WTC11 (cell line): ENCODE results near the gene GPR65. TPM values are rescaled to one million over a fixed set of nuclear protein-coding genes. Genes with fewer than 3 reads are reported as not detected.

Experiments
- ATAC-seq: fragments of 200-7000 bp; cut with Tn5 transposase; 2 replicates; pipeline ENCODE4 v1.10.0; 2021; ENCODE audit warnings: mild to moderate bottlenecking, moderate library complexity
- CTCF ChIA-PET: fragments of 300-600 bp; sonication (Branson Sonifier 250); formaldehyde crosslinking; loops from one replicate; lab custom pipeline; 2021; ENCODE audit warnings: antibody characterized with exemption; lab: Charles Lee
- POLR2A ChIA-PET: fragments of 350-600 bp; sonication (Branson Sonifier 250); formaldehyde crosslinking; loops from one replicate; lab custom pipeline; 2021; ENCODE audit warnings: antibody characterized with exemption; lab: Charles Lee
- DNase-seq: peaks from one replicate; pipeline ENCODE4 v3.0.0; 2021; ENCODE audit warnings: low spot score
- H3K27ac Mint-ChIP-seq: 2 replicates; pipeline ENCODE4 v1.8.0; 2021; ENCODE audit warnings: mixed read lengths
- H3K27me3 Mint-ChIP-seq: 2 replicates; pipeline ENCODE4 v1.8.0; 2021; ENCODE audit warnings: low read depth, mild to moderate bottlenecking, moderate library complexity, mixed read lengths
- H3K36me3 Mint-ChIP-seq: 2 replicates; pipeline ENCODE4 v1.8.0; 2021; ENCODE audit warnings: mixed read lengths
- H3K4me1 Mint-ChIP-seq: 2 replicates; pipeline ENCODE4 v1.8.0; 2022; ENCODE audit warnings: mixed read lengths
- H3K4me3 Mint-ChIP-seq: 2 replicates; pipeline ENCODE4 v1.8.0; 2021; ENCODE audit warnings: mild to moderate bottlenecking, moderate library complexity, mixed read lengths
- H3K9me3 Mint-ChIP-seq: 2 replicates; pipeline ENCODE4 v1.8.0; 2021; ENCODE audit warnings: mixed read lengths
- ATF1 ChIP-seq: sonication (generic); formaldehyde crosslinking; IDR thresholded peaks from 2 replicates; pipeline ENCODE4 v1.8.1; 2023; ENCODE audit warnings: mild to moderate bottlenecking, moderate library complexity, missing genetic modification reagents
- ELF4 ChIP-seq: sonication (generic); formaldehyde crosslinking; IDR thresholded peaks from 2 replicates; pipeline ENCODE4 v1.8.1; 2022; ENCODE audit warnings: low read depth, mild to moderate bottlenecking, moderate library complexity, missing genetic modification reagents
- ETV6 ChIP-seq: sonication (generic); formaldehyde crosslinking; IDR thresholded peaks from 2 replicates; pipeline ENCODE4 v1.8.1; 2022; ENCODE audit warnings: mild to moderate bottlenecking, missing genetic modification reagents
- FOXJ3 ChIP-seq: sonication (generic); formaldehyde crosslinking; IDR thresholded peaks from 2 replicates; pipeline ENCODE4 v1.9.0; 2021; ENCODE audit warnings: missing genetic modification reagents, mild to moderate bottlenecking, borderline replicate concordance
- GRHL2 ChIP-seq: fragments of 250-450 bp; sonication (Bioruptor Pico); IDR thresholded peaks from 2 replicates; pipeline ENCODE4 v1.8.0; 2022; ENCODE audit warnings: mild to moderate bottlenecking, moderate library complexity; ENCODE audit not compliant: insufficient replicate concordance, severe bottlenecking
- GTF2I ChIP-seq: fragments of 250-450 bp; sonication (Bioruptor Pico); conservative IDR thresholded peaks from 2 replicates; pipeline ENCODE4 v1.4.0; 2021; ENCODE audit warnings: mild to moderate bottlenecking
- IRF2 ChIP-seq: sonication (generic); formaldehyde crosslinking; IDR thresholded peaks from 2 replicates; pipeline ENCODE4 v1.8.0; 2022; ENCODE audit warnings: low read depth, missing genetic modification reagents, borderline replicate concordance
- JAZF1 ChIP-seq: fragments of 250-450 bp; sonication (Bioruptor Pico); IDR thresholded peaks from 2 replicates; pipeline ENCODE4 v1.9.0; 2021; ENCODE audit warnings: moderate library complexity, mild to moderate bottlenecking, inconsistent platforms
- KAT7 ChIP-seq: sonication (generic); formaldehyde crosslinking; IDR thresholded peaks from 2 replicates; pipeline ENCODE4 v1.8.1; 2023; ENCODE audit warnings: missing genetic modification reagents, mild to moderate bottlenecking, borderline replicate concordance
- NFATC4 ChIP-seq: fragments of 250-450 bp; sonication (Bioruptor Pico); IDR thresholded peaks from 2 replicates; pipeline ENCODE4 v1.9.0; 2021; ENCODE audit warnings: mild to moderate bottlenecking
- NFYB ChIP-seq: sonication (generic); formaldehyde crosslinking; conservative IDR thresholded peaks from 2 replicates; pipeline ENCODE4 v1.8.0; 2022; ENCODE audit warnings: low read depth, missing genetic modification reagents
- PRRX2 ChIP-seq: fragments of 250-450 bp; sonication (Bioruptor Pico); IDR thresholded peaks from 2 replicates; pipeline ENCODE4 v1.8.0; 2021; ENCODE audit warnings: mild to moderate bottlenecking
- RELA ChIP-seq: sonication (generic); formaldehyde crosslinking; IDR thresholded peaks from 2 replicates; pipeline ENCODE4 v1.8.1; 2022; ENCODE audit warnings: missing genetic modification reagents, mild to moderate bottlenecking, borderline replicate concordance
- ZNF232 ChIP-seq: sonication (generic); formaldehyde crosslinking; IDR thresholded peaks from 2 replicates; pipeline ENCODE4 v1.8.0; 2022; ENCODE audit warnings: mild to moderate bottlenecking, missing genetic modification reagents
- ZNF423 ChIP-seq: fragments of 250-450 bp; sonication (Bioruptor Pico); IDR thresholded peaks from 2 replicates; pipeline ENCODE4 v2.1.2; 2022; ENCODE audit warnings: mild to moderate bottlenecking, moderate library complexity
- total RNA-seq: library from RNA; stranded (reverse); gene quantifications from 3 replicates; pipeline ENCODE4 v1.2.3, GENCODE V29; 2021
- TF ChIP-seq, protein P1 (sequence below): fragments of 250-450 bp; sonication (Bioruptor Pico); IDR thresholded peaks from 2 replicates; pipeline ENCODE4 v1.8.0; 2021; ENCODE audit warnings: mild to moderate bottlenecking
- TF ChIP-seq, protein P2 (sequence below): sonication (generic); formaldehyde crosslinking; IDR thresholded peaks from 2 replicates; pipeline ENCODE4 v1.8.0; 2022; ENCODE audit warnings: mild to moderate bottlenecking, missing genetic modification reagents
- TF ChIP-seq, protein P3 (sequence below): sonication (generic); formaldehyde crosslinking; IDR thresholded peaks from 2 replicates; pipeline ENCODE4 v1.8.1; 2023; ENCODE audit warnings: mild to moderate bottlenecking, moderate library complexity, missing genetic modification reagents
- TF ChIP-seq, protein P4 (sequence below): sonication (generic); formaldehyde crosslinking; IDR thresholded peaks from 2 replicates; pipeline ENCODE4 v1.8.1; 2023; ENCODE audit warnings: mild to moderate bottlenecking, missing genetic modification reagents, moderate library complexity
- TF ChIP-seq, protein P5 (sequence below): fragments of 250-450 bp; sonication (Bioruptor Pico); IDR thresholded peaks from 2 replicates; pipeline ENCODE4 v1.9.0; 2021; ENCODE audit warnings: mild to moderate bottlenecking, borderline replicate concordance
- TF ChIP-seq, protein P6 (sequence below): sonication (generic); formaldehyde crosslinking; IDR thresholded peaks from 2 replicates; pipeline ENCODE4 v1.8.1; 2023; ENCODE audit warnings: mild to moderate bottlenecking, missing genetic modification reagents, borderline replicate concordance

Gene GPR65
- total RNA-seq, 1 experiment from 2014 or later = not detected

DNA sequence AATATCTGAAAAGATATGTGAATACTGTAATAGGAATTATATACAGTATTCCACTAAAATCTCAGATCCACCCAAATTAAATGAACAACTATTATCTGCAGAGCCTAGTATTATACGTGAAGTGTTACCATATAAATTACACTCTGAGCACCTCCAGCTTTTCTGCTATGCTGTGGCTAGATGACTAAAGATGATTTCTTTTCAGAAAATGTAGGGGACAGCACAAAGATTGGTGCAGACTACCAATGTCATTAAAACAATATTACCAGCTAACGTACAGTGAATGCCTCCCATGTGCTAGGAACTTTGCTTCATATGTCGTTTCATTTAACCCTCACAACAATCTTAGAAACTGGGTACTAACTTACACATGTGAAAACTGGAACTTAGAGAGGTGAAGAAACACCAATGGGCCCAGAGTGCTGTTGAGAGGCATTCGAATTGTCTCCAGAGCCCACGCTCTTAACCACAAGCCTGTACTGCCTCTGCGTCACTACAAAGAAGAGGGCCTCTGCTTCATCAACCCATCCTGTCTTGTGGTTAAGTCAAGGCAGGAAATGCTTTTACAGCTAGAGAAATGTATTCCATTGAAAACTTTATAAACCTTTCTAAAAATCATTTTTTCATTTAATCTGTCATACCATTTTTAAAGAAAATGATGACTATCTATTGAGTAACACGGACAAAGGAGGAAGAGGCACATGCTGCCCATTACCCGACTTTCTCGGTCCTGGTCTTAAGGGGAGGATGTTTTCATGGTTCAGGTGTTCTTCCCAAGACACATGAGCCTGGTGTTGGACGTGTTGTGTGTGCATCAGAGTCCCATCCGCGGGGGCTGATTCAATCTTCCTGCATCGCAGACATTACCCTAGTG, 1.3 kb downstream of the GPR65 start:
- H3K36me3 Mint-ChIP-seq = no peaks in the 10 kb centered on the region
- ChIA-PET CTCF (interaction anchor here (0.8 kb wide), 1 partner anchor 228 kb away, joined by 3 read pairs; no protein-coding TSS in a partner anchor), POLR2A (no interaction called here)
- H3K27ac Mint-ChIP-seq = no peak overlapping the region
- H3K4me3 Mint-ChIP-seq = no peak overlapping the region
- ATAC-seq (no peak), DNase-seq (no peak)
- TF ChIP-seq, protein P1, sequence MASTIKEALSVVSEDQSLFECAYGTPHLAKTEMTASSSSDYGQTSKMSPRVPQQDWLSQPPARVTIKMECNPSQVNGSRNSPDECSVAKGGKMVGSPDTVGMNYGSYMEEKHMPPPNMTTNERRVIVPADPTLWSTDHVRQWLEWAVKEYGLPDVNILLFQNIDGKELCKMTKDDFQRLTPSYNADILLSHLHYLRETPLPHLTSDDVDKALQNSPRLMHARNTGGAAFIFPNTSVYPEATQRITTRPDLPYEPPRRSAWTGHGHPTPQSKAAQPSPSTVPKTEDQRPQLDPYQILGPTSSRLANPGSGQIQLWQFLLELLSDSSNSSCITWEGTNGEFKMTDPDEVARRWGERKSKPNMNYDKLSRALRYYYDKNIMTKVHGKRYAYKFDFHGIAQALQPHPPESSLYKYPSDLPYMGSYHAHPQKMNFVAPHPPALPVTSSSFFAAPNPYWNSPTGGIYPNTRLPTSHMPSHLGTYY (CRISPR knock-in tag) = no peak
- TF ChIP-seq PRRX2 (CRISPR knock-in tag) (no peak), KAT7 (CRISPR knock-in tag) (no peak), ELF4 (CRISPR knock-in tag) (no peak), GRHL2 (no peak), NFYB (CRISPR knock-in tag) (no peak), ZNF423 (CRISPR knock-in tag) (no peak), IRF2 (no peak), RELA (CRISPR knock-in tag) (no peak)
- TF ChIP-seq, protein P2, sequence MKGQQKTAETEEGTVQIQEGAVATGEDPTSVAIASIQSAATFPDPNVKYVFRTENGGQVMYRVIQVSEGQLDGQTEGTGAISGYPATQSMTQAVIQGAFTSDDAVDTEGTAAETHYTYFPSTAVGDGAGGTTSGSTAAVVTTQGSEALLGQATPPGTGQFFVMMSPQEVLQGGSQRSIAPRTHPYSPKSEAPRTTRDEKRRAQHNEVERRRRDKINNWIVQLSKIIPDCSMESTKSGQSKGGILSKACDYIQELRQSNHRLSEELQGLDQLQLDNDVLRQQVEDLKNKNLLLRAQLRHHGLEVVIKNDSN (CRISPR knock-in tag) = no peak
- TF ChIP-seq, protein P3, sequence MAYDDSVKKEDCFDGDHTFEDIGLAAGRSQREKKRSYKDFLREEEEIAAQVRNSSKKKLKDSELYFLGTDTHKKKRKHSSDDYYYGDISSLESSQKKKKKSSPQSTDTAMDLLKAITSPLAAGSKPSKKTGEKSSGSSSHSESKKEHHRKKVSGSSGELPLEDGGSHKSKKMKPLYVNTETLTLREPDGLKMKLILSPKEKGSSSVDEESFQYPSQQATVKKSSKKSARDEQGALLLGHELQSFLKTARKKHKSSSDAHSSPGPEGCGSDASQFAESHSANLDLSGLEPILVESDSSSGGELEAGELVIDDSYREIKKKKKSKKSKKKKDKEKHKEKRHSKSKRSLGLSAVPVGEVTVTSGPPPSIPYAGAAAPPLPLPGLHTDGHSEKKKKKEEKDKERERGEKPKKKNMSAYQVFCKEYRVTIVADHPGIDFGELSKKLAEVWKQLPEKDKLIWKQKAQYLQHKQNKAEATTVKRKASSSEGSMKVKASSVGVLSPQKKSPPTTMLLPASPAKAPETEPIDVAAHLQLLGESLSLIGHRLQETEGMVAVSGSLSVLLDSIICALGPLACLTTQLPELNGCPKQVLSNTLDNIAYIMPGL (CRISPR knock-in tag) = no peak
- TF ChIP-seq, protein P4, sequence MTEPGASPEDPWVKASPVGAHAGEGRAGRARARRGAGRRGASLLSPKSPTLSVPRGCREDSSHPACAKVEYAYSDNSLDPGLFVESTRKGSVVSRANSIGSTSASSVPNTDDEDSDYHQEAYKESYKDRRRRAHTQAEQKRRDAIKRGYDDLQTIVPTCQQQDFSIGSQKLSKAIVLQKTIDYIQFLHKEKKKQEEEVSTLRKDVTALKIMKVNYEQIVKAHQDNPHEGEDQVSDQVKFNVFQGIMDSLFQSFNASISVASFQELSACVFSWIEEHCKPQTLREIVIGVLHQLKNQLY = no peak
- H3K27me3 Mint-ChIP-seq = no peaks in the 10 kb centered on the region
- H3K4me1 Mint-ChIP-seq = peaks cover 8% of the 10 kb centered on the region
- H3K9me3 Mint-ChIP-seq = no peaks in the 10 kb centered on the region

DNA sequence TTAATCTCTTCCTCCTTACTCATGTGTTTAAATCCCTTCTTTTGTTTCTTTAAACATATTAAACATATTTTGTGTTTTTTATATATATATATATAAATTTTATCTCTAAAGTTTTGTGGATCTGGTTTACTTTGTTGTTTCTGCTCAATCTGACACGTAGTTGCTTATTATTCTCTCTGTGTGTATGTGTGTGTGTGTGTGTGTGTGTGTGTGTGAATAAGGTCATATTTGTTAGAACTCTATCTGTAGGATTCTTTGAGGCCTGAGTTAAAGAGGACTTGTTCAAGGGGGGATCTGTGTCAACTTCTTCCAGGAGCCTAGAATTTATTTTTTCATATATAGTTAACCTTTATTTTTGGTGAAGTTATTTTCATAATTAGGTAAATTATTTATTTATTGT, 2.7 kb downstream of the GPR65 start:
- Mint-ChIP-seq H3K9me3 (no peaks in the 10 kb centered on the region), H3K27ac (no peak overlapping the region), H3K4me3 (no peak overlapping the region), H3K4me1 (peaks cover 3% of the 10 kb centered on the region), H3K36me3 (no peaks in the 10 kb centered on the region), H3K27me3 (no peaks in the 10 kb centered on the region)
- no peak for ATAC-seq
- ChIA-PET CTCF (no interaction called here), POLR2A (no interaction called here)
- no peak for DNase-seq
- TF ChIP-seq ETV6 (CRISPR knock-in tag) = no peak
- TF ChIP-seq NFATC4 = no peak
- no peak for TF ChIP-seq FOXJ3 (CRISPR knock-in tag)
- TF ChIP-seq, protein P5, sequence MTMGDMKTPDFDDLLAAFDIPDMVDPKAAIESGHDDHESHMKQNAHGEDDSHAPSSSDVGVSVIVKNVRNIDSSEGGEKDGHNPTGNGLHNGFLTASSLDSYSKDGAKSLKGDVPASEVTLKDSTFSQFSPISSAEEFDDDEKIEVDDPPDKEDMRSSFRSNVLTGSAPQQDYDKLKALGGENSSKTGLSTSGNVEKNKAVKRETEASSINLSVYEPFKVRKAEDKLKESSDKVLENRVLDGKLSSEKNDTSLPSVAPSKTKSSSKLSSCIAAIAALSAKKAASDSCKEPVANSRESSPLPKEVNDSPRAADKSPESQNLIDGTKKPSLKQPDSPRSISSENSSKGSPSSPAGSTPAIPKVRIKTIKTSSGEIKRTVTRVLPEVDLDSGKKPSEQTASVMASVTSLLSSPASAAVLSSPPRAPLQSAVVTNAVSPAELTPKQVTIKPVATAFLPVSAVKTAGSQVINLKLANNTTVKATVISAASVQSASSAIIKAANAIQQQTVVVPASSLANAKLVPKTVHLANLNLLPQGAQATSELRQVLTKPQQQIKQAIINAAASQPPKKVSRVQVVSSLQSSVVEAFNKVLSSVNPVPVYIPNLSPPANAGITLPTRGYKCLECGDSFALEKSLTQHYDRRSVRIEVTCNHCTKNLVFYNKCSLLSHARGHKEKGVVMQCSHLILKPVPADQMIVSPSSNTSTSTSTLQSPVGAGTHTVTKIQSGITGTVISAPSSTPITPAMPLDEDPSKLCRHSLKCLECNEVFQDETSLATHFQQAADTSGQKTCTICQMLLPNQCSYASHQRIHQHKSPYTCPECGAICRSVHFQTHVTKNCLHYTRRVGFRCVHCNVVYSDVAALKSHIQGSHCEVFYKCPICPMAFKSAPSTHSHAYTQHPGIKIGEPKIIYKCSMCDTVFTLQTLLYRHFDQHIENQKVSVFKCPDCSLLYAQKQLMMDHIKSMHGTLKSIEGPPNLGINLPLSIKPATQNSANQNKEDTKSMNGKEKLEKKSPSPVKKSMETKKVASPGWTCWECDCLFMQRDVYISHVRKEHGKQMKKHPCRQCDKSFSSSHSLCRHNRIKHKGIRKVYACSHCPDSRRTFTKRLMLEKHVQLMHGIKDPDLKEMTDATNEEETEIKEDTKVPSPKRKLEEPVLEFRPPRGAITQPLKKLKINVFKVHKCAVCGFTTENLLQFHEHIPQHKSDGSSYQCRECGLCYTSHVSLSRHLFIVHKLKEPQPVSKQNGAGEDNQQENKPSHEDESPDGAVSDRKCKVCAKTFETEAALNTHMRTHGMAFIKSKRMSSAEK (CRISPR knock-in tag) = no peak
- no peak for TF ChIP-seq ATF1 (CRISPR knock-in tag)
- TF ChIP-seq, protein P4 = no peak
- TF ChIP-seq ZNF232 (CRISPR knock-in tag) = no peak
- TF ChIP-seq, protein P6, sequence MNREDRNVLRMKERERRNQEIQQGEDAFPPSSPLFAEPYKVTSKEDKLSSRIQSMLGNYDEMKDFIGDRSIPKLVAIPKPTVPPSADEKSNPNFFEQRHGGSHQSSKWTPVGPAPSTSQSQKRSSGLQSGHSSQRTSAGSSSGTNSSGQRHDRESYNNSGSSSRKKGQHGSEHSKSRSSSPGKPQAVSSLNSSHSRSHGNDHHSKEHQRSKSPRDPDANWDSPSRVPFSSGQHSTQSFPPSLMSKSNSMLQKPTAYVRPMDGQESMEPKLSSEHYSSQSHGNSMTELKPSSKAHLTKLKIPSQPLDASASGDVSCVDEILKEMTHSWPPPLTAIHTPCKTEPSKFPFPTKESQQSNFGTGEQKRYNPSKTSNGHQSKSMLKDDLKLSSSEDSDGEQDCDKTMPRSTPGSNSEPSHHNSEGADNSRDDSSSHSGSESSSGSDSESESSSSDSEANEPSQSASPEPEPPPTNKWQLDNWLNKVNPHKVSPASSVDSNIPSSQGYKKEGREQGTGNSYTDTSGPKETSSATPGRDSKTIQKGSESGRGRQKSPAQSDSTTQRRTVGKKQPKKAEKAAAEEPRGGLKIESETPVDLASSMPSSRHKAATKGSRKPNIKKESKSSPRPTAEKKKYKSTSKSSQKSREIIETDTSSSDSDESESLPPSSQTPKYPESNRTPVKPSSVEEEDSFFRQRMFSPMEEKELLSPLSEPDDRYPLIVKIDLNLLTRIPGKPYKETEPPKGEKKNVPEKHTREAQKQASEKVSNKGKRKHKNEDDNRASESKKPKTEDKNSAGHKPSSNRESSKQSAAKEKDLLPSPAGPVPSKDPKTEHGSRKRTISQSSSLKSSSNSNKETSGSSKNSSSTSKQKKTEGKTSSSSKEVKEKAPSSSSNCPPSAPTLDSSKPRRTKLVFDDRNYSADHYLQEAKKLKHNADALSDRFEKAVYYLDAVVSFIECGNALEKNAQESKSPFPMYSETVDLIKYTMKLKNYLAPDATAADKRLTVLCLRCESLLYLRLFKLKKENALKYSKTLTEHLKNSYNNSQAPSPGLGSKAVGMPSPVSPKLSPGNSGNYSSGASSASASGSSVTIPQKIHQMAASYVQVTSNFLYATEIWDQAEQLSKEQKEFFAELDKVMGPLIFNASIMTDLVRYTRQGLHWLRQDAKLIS (CRISPR knock-in tag) = no peak
- TF ChIP-seq RELA (CRISPR knock-in tag) = no peak
- TF ChIP-seq GTF2I (CRISPR knock-in tag) = no peak
- TF ChIP-seq JAZF1 (CRISPR knock-in tag) = no peak
